GM12864 (cell line): ENCODE results near the gene B4GAT1.

Source experiments
- DNase-seq: peaks from one replicate; pipeline ENCODE4 v3.0.0-alpha.2; 2011; ENCODE audit warnings: low read depth
- H3K4me3 ChIP-seq: 2 replicates; pipeline ENCODE4 v1.5.1; 2011; ENCODE audit warnings: mild to moderate bottlenecking, low read depth, low read length, control low read depth
- TF ChIP-seq, protein P1 (sequence below): IDR thresholded peaks from 2 replicates; pipeline ENCODE4 v1.5.1; 2011; ENCODE audit warnings: low read depth, mild to moderate bottlenecking, moderate library complexity, low read length, control low read depth, inconsistent platforms; ENCODE audit errors: missing control alignments

B4GAT1 gene

DNA sequence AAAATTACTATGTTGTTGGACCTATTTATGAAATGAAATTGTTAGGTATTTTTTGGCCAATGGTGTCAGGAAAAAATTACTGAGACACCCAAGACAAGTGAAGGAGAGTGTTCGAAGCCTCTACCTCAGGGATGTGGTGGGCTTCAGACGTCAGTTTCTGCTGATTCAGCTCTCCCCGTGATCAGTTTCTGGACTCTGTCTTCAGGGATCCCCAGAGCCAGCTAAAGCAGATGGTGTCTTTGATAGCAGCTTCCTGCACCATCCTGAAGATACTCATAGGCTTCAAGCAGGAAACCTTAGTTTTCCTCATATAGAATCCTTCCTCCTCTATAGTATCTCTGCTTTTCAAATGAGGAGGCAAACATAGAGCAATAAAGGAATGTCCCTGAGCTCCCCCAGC is 38.0 kb downstream of the B4GAT1 start:
- H3K4me3 ChIP-seq: no peak overlapping the region
- DNase-seq: no peak
- TF ChIP-seq, protein P1, sequence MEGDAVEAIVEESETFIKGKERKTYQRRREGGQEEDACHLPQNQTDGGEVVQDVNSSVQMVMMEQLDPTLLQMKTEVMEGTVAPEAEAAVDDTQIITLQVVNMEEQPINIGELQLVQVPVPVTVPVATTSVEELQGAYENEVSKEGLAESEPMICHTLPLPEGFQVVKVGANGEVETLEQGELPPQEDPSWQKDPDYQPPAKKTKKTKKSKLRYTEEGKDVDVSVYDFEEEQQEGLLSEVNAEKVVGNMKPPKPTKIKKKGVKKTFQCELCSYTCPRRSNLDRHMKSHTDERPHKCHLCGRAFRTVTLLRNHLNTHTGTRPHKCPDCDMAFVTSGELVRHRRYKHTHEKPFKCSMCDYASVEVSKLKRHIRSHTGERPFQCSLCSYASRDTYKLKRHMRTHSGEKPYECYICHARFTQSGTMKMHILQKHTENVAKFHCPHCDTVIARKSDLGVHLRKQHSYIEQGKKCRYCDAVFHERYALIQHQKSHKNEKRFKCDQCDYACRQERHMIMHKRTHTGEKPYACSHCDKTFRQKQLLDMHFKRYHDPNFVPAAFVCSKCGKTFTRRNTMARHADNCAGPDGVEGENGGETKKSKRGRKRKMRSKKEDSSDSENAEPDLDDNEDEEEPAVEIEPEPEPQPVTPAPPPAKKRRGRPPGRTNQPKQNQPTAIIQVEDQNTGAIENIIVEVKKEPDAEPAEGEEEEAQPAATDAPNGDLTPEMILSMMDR: no peak

DNA sequence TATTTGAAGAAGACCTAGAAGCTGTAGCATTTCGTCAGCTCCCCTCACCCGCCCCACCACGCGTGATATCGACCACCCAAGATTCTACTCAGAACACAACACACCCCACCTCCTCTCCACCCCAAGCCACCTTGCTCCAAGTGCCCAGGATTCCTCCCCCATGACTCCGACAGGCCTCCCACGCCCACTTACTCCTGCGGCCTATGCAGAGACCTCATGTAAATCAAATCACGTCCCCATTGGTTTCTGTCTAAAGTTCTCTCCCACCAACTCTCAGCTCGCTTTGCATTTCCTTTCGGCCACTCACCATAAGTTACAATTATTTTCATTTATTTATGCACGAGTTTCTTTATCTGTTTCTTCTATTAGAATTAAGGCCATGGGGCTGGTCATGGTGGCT is 44.8 kb downstream of the B4GAT1 start:
- DNase-seq: no peak
- no peak overlapping the region for H3K4me3 ChIP-seq
- TF ChIP-seq, protein P1: no peak

DNA sequence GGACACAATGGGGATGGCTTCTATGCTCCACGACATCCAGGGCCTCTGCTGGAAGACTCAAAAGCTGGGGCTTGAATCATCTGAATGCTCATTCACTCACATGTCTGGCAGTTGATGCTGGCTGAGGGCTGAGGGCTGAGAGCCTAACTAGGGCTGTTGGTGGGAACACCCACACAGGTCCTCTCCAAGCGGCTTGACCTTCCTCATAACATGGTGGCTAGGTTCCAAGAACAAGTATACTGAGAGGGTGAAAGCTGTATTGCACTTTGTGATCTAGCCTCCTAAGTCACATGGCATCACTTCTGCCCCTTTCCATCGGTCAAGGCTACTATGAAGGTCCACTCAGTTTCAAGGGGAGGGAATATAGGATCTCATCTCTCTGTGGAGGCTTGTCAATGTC is 48.2 kb downstream of the B4GAT1 start:
- TF ChIP-seq, protein P1: no peak
- no peak overlapping the region for H3K4me3 ChIP-seq
- DNase-seq: no peak

- no peak for DNase-seq
- H3K4me3 ChIP-seq: no peak overlapping the region
- TF ChIP-seq, protein P1: no peak
These were observed 49.8 kb downstream of the B4GAT1 start for GRCh38 chr11:66297610-66298009.
